Adrenal gland (tissue), 5 donors: ENCODE results near the gene TMEM145.

Source experiments
- CTCF ChIP-seq, 6 experiments: fragments of 450-650 bp in 4 of 6; fragments of 200-600 bp in 2 of 6; sonication (generic) in 1 of 6; IDR thresholded peaks; 1 replicate in 5 of 6; 2 replicates in 1 of 6; pipeline versions ENCODE4 v1.5.1 to v1.8.0; 2016 to 2021; ENCODE audit warnings: antibody characterized with exemption in 6 of 6, mild to moderate bottlenecking in 2 of 6, moderate library complexity in 1 of 6
- POLR2A ChIP-seq, 2 donors: fragments of 450-650 bp; IDR thresholded peaks; one replicate each; pipeline ENCODE4 v1.6.1; 2017; ENCODE audit warnings: antibody characterized with exemption in 2 of 2, mild to moderate bottlenecking in 2 of 2, moderate library complexity in 1 of 2
- donor health status: DM: no; HTN: no; CAD: no.

GRCh38 chr19:42290136-42290522, 23.0 kb upstream of the TMEM145 start:
- TF ChIP-seq CTCF (IDR thresholded peaks at IDR 0.05): no peak
- no peak for TF ChIP-seq POLR2A (IDR thresholded peaks at IDR 0.05)
